ENCODE measurements around the gene POPDC2.

Gene POPDC2

DNA sequence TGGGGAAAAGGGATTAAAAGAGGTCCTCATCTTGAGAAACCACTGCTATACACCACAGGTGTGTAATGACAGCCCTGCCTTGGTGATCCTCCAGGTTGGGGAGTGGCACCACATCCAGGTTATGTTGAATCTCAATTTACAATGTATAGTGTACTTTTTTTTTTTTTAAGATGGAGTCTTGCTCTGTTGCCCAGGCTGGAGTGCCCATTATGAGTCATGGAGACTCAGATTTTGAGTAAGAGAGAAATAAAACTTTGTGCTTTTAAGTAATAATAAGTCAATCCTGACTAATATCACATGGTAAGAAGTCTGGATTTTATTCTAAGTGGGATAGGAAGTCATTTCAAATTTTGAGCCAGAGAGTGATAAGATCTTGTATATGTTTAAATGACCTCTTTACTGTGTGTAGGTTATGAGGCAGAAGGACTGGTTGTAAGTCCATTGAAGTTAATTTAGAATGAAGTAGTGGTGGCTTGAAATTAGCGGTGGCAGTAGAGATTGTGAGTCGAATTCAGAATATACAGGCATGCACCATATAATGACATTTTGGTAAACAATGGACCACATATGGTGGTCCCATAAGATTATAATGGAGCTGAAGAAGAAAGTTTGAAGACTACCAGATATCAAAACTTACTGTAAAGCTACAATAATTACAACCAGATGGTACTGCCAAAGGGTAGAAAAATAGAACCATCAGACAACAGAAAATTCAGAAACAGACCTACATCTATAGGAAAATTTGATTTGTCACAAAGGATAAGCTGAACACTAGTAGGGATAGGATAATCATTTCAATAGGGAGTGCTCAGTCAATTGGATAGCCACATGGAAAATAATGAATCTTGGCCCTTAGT, 20.7 kb downstream of the POPDC2 start:
- DNase-seq = no peak

DNA sequence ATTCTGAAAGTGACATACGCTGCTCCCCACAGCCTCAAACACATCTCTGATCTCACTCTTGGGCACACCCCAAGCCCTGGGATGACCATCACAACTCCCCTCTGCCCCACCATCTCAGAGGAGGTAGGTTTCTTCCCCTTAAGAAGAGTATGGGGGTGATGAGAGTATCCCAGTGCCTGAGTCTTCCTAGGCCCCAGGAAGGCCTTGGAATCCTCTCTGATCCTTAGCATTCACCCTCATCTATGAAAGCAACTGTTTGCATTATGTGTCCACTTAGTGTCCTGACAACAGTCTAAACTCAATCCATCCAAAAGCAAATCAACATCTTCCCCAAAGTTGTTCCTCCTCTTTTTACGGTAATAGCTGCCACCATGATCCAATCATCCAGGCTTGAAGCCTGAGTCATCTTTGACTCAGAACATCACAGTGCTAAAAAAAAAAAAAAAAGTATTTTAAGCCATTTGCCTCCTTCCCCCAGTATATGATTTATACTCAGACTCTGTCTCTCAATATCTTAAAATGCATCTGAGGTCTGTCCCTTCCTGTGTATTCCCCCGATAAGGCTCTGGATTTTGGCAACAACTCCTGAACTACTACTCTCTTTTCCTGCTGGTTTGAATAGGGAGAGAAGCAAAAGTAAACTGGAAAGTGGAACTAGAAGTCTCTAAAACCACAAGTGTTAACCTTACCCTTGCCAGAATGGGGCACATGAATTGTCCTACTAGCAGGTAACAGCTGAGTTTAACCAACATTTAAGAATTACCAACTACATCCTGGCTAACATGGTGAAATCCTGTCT, 22.5 kb downstream of the POPDC2 start:
- DNase-seq = no peak

DNA sequence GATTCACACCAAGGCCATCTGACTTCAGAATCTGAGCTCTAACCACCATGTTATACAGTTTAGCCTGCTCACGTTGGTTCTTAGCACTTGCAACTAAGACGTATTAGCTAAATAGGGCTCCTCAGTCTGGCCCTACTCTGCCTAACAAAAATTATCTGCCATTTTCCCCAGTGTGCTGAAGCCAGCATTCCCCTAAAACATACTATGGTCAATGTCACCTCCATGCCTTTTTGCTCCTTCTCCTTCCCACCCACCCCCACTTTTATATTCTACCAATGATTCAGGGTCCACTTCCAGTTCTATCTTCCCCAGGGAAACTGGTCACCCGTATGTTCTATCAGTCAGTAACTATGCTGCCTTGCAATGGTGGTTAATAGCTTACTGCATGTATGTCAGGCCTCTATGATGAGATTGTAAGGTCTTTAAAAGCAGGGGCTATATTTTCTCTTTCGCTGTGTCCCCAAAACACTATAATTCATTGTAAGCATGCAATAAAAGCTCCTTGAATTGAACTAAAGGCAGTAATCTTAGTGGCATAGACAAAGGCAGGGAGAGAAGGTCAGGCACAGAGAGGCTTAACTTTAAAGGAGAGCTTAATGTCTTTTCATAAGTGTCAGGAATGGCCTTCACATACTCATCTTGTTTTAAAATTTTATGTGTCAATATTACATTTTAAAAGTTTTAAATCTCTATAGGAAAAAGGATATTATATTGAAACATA, 23.3 kb downstream of the POPDC2 start:
- DNase-seq = no peak

DNA sequence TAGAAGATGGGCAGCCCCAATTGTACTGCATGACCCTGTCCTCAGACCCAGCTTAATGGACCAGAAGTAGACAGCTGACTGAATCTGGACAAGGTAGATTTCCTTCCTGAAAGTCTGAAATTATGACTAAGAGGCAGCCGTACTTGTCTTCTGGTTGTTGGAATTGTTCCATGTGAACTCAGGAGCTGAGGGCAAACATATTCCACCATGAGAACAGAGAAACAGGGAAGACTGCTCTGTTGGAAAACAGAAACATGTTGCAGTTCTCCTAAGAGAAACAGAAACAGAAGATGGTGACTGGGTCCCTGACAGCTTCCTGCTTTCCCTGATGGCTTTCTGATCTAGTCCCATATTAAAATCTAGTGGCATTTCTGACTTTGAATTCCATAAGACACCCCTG, 24.1 kb downstream of the POPDC2 start:
- DNase-seq = no peak

DNA sequence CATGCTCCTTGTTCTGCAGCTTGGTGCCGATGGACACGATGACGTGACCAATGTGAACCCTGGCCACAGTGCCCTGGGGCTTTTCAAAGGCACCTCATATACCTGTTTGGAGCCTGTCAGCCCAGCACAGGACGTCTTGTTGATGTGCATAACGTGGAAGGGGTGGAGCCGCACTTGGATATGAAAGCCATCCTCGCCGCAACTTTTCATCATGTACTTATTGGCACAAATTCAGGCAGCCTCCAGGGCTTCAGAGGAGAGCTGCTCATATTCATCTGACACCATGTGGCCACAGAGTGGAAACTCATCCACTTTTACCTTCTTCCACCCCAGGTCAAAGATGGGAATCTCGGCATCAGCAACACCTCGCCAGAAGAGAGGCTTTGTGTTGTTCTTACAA, 24.7 kb downstream of the POPDC2 start:
- no peak for DNase-seq

DNA sequence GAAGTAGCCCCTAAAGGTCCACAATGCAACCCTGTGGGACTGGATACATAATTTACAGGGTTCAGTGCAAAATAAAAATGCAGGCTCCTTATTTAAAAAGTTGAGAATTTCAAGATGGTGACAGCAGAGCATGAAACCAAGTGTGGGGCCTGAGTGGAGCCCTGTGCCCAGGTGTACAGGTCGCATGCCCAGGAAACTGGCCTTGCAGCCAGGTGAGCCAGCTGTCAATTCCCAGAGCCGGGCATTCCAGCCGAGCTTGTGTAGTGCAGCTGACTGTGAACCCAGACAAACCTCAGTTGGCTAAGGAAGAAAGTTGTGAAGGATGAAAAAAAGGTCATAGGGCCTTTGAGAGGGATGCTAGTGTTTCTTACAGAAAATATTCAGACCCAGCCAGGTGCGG, 27.6 kb downstream of the POPDC2 start:
- DNase-seq = no peak

DNA sequence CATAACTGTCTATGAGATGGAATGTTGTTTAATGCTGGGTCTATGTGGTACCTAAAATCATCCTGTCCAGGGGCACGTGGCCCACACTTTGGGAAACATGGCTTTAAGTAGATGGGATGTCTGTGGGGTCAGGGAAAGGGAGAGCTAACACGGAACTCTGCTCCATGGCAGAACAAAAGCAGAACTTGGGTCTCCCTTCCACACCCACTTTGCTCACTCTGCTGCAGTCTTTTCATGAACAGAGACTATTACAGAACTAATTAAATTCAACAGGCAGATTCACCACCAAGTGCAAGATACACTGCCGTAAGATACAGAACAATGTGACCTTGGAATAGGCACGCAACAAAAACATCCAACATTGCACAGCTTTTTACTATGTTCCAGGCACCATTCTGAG, 28.2 kb downstream of the POPDC2 start:
- no peak for DNase-seq

DNA sequence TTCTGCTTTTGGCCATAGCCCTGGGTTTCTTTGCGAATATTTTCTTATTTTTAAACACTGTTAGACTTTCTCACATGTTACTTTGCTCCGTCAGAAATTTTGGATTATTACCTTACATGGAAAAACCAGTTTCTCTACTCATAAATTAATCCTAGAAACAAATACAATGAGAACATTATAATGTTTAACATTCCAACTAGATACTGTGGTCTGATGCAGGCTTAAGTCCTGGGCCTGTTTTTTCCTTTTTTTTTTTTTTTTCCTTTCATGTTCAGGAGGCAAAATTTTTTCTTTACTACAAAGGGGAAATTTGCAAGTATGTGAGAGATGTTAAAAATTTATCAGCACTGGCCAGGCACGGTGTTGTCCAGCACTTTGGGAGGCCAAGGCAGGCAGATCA, 28.9 kb downstream of the POPDC2 start:
- DNase-seq = no peak

DNA sequence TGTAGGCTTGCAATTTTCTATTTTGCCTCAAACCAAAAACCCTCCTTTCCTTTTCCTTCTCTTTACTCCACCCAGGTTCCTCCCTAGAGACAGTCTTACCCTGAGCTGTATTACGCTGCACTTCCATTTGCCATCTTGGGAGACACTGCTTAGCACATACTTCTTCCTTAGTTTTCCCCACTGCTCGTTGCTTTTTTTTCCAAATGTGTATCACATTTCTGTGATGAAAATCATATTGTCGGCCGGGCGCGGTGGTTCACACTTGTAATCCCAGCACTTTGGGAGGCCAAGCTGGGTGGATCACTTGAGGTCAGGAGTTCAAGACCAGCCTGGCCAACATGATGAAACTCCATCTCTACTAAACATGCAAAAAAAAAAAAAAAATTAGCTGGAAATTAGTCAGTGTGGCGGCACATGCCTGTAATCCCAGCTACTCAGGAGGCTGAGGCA, 29.5 kb downstream of the POPDC2 start:
- no peak for DNase-seq

DNA sequence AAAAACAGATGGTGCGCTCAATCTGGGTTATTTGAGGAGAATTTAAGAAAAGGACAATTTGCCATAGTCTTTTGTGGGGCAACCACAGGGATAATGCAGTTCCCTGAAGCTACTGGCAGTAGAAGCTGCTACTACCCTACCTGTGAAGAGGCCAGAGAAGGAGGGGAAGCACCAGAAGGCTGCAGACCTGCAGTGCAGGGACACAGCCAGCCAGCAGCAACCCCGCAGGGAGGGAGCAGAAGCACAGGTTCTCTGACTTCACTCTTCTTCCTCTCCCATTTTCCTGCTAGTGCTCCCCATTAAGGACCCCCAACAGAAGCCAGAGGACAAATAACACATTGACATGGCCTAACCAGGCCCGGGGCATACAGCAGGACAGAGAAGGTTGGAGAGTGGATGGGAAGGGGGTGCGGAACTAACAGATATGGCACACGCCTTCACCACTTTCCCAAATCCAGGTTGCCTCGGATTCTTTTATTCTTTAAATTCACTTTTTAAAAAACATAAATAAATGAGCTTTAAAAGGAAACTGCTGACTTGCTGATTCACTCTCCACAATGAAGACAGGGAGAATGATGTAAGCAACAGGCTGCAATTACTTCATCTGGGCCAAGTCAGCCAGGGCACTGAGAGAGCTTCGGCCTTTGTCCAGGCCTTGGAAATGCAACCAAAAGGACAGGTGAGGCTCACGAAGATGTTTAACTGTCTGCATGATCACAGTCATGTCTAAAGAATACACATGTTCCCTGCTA, 30.1 kb downstream of the POPDC2 start:
- no peak for DNase-seq

DNA sequence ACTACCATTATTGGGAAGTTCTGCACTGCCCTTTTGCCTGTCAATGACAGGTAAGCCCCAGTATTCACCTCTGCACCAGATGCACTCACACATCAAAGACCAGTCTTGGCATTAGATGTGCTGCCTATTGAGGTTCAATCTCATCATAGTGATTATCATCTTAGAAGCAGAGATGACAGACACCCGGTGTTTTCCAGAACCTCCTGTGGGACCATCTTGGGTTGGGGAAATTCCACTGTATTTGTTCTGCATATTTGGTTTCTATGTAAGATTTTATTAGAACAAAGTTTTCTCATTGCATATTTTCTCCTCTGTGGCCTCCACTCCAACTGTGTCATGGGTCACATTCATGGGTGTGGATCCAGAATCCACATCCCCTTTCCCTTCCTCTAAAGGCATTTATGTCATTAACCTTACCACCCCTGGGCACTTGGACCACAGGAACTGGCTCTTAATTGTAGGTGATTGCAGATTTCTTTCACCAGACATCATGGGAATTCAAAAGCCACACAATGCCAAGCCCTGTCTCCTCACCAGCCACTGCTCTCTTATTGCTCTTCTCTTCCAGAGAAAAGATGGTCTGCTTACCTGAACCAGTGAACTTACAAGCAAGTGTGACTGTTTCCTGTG, 31.5 kb downstream of the POPDC2 start:
- no peak for DNase-seq

DNA sequence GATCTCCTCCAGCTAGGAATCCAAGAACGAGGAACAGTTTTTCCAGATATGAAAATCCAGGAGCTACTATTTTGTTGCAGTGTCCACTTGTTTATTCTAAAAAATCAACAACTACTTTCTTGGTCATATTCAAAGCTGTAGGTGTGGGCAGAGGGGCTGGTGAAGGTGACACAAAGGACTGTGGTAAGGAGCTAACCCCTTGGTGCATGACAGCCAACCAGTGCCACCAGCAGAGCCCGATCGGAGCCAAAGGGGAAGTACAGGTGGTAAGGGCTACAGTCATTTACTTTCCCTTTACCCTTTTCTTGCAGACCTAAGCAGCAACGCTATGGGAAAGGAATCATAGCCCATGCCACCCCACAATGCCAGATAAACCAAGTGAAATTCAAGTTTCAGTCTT, 32.0 kb downstream of the POPDC2 start:
- DNase-seq = no peak

DNA sequence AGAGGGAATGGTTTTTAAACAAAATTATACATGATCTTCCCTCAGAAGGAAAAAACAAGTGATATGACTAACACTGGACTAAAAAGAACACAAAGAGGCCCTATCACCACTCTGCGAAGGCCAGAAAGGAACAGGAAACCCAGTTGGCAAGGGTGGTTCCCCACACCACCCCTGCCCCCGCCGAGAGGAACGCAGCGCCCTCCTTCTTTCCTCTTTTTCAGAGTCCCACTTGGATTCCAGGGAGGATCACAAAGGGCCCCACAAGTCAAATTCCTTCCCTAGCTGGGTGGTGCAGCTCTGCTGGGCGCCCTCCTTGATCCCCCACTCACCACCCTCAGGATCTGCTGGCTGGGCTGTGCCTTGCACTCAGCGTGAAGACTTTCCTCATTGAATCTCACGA, 32.9 kb downstream of the POPDC2 start:
- peak; percentile 22 for DNase-seq

DNA sequence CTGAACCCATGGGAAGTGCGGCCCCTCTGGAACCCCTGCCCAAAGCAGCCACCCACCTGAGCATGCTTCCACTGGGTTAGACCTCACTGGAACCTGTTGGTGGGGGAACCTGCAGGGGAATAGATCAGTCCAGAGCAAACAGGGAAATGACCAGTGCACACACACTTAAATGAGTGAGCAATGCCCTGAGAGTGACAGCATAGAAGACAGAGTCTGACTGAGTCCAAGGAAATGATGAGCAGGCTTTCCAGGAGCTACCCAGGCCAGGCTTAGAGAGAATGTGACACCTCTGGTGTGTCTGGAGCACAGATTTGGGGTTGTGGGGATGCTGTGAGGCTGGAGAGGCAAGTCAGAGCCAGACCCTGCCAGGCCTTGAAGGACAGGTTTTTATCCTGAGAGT, 34.2 kb downstream of the POPDC2 start:
- no peak for DNase-seq

DNA sequence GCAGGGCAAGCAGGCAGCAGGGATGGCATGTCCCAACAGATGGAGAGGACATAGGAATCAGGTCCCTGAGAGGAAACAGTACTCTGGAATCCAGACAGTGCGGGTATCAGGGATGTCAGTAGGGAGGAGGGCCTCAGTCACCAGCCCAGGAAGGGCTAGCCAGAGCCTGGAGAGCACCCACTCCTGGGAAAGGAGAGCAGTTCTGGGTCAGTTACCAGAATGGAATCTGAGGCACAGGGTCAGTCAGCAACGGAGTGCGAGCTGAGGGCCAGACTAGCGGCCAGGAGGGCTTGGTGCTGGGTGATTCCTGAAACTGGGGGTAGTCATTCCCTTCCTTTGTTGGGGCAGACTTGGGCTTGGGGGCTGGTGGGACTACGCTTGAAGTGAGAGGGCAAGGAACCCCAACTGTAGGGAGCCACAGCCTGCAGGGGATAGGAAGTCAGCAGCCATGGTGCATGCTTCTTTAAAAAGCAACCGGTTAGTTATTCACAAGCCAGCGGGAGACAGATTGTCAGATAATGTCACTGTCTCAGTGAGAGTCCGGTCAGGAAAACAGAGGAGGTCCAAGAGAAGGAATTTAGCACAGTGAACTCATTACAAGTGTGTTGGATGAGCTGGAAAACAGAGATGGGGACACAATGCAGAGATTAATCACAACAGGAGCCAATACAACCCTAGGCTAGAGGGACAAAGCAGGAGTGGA, 34.8 kb downstream of the POPDC2 start:
- DNase-seq = no peak

DNA sequence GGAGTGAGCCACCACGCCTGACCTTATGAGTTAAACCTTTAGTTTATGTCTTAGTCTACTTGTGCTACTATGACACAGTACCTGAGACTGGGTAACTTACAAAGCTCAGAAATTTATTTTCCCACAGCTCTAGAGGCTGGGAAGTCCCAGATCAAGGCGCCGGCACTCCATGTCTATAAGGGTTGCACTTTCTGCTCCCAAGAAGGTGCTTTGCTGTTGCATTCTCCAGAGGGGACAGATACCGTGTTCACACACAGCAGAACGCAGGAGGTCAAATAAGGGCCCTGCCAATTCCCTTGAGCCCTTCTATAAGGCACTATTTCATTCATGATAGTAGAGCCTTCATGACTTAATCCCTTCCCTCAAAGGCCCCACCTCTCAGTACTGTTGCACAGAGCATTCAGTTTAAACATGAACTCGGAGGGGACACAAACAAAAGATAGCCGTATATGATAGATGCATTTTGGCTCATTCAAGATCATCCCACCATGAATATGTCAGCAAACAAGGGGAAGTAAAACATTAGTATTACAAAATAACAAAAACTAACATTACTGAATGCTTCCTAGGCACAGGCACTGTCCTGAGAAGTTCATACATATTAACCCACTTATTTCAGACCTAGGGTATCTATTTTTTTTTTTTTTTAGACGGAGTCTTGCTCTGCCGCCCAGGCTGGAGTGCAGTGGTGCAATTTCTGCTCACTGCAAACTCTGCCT, 36.2 kb downstream of the POPDC2 start:
- DNase-seq = no peak

DNA sequence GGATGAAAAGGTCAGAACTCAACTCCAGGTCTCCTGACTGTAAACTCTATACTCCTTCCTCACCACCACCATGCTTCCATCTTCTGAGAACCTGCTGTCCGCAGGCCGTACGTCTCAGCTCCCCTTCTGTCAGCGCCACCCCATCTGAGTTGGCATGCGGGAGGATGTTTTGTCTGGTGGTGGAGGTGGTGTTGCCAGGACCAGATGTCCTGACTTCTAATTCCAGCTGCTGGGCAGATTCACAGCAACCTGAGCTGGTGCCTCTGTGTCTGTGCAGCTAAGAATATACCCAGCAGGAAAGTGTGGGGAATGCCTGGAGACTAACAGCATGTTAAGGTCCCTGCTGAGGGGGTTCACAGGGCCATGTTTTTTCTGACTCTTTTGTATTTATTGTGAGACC, 39.5 kb downstream of the POPDC2 start:
- DNase-seq = no peak

DNA sequence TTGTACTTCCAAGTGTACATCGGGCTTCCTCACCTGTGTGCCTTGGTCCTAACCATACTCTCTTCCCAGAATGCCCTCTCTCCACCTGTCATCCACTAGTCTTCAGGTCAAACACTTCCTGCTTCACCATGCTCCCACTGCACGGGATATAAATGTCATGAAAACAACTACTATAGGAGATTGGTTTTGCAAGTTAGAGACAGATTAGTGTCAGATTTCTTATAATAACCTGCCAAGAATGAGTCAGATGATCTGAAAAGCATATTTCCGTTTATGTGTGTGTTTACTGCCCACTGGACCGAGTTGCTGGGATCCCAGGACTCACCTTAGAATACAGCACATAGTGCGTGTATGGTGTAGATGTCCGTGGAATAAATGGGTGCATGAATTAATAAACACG, 41.3 kb downstream of the POPDC2 start:
- DNase-seq = no peak

DNA sequence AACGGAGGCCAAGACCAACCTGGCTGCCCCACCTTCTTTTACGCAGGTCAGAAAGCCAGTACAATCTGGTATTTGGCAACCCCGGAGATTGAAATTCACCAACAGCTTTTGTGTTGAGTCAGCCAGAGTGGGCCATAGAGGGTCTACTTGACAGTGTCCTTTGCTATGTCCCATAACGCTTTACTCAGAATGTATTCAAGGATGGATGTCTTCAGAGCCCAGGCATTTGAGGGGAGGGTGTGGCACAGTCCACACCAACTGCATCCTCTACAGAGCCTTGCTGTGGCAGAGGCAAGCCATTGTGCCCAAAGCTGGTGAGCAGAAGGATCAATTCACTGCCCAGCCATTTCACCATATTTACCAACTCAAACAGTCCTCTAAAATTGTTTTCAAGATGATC, 44.3 kb downstream of the POPDC2 start:
- DNase-seq = no peak

DNA sequence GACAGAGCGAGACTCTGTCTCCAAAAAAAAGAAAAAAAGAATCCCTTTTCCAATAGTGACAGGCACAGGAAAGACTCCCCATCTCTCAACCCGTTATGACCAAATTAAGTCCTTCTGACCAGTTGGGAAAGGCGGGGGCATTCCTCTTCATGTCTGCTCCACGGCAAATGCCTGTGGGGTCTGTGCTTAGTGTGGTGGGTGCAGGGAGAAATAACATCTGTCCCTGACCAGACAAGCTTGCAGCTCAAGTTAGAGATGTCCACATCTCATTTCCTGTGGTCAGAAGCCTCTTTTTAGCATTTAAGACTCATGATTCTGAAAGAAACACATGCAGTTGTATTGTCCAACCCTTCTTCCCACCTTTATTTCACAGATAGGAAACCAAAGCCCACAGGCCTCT, 46.5 kb downstream of the POPDC2 start:
- DNase-seq = no peak

DNA sequence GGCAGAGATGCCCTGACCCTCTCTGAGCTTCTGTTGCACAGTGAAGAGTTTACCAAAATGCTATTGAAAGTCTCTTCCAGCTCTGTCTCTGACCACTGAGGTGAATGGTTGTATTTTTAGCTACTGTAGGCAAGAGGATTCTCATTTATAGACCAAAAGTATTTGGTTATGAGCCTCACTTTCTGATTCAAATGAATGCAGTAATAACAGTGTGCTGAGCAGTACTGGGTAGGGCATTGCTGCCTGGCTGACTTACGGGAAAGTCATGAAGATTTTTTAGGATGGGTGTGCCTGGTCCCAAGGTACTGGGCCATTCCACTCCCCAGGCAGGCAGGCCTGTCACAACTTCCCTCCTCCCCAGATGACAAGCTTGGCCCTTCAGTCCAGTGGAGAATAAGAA, 47.2 kb downstream of the POPDC2 start:
- DNase-seq = no peak

Data from activated effector memory CD4-positive, alpha-beta T cell treated with Interleukin-2 at 50 U/mL for 16 hours (primary cell).